Effector memory CD8-positive, alpha-beta T cell (primary cell): ENCODE results near the gene CYP27C1.

Experiments
- ATAC-seq: fragments of 150-1000 bp; cut with Tn5 transposase; replicated peaks from 2 replicates; pipeline ENCODE4 v1.10.0; 2021; ENCODE audit warnings: mild to moderate bottlenecking, moderate library complexity
- DNase-seq, 3 experiments: peaks; one replicate each; pipeline ENCODE4 v3.0.0; 2021
- H3K27ac Mint-ChIP-seq, 2 donors: one replicate each; pipeline ENCODE4 v1.8.0; 2022; ENCODE audit warnings: mild to moderate bottlenecking in 2 of 2, mixed read lengths in 2 of 2, moderate library complexity in 2 of 2
- H3K27me3 Mint-ChIP-seq, 2 donors: one replicate each; pipeline ENCODE4 v1.8.0; 2022; ENCODE audit warnings: mixed read lengths in 2 of 2
- H3K36me3 Mint-ChIP-seq: one replicate; pipeline ENCODE4 v1.8.0; 2022; ENCODE audit warnings: mild to moderate bottlenecking, moderate library complexity, mixed read lengths; ENCODE audit not compliant: insufficient read depth
- H3K4me1 Mint-ChIP-seq, 2 donors: one replicate each; pipeline ENCODE4 v1.8.0; 2022; ENCODE audit warnings: low read depth in 2 of 2, mixed read lengths in 2 of 2
- H3K4me3 Mint-ChIP-seq, 2 donors: one replicate each; pipeline ENCODE4 v1.8.0; 2022; ENCODE audit warnings: mild to moderate bottlenecking in 2 of 2, mixed read lengths in 2 of 2, moderate library complexity in 2 of 2
- H3K9me3 Mint-ChIP-seq, 2 donors: one replicate each; pipeline ENCODE4 v1.8.0; 2022; ENCODE audit warnings: mixed read lengths in 2 of 2

CYP27C1 gene

DNA sequence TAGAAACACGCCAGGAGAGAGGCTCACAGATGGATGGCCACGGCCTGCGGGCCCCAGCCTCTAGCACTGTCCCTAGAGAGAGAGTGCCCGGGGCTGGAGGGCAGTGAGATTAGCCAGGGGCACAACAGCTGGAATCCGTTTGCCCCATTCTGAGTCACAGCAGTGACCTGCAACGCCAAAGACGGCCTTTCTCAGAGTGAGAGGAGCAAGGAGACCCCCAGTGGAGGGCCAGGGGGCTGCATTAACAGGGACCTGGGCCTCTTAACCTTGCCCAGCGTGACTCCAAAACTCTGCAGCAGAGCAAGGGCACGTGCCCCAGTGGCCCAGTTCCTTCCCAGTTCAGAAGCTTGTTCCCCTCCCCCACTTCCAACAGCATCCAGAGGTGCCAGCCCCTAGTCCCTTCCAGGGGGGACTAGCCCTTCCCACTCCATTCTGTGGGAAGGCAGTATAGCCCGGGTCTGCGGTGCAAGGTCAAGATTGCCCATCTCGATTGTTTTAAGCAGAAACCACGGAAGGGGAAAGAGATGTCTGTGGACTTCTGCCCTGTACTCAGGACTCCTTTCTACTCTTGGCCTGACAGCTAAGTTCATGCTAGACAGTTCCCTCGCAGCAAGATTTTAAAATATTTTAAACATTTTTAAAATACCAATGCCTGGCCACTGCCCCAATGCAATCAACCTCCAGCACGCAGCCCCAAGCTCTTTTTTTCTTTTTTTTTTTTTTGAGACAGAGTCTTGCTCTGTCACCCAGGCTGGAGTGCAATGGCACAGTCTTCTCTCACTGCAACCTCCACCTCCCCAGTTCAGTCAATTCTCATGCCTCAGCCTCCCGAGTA is 62.2 kb downstream of the CYP27C1 start:
- peaks cover 2% of the 10 kb centered on the region for H3K36me3 Mint-ChIP-seq
- peaks cover 6 to 47% of the 10 kb centered on the region in 2 donors for H3K27me3 Mint-ChIP-seq
- no peaks in the 10 kb centered on the region for H3K4me1 Mint-ChIP-seq
- H3K4me3 Mint-ChIP-seq: no peak overlapping the region
- H3K9me3 Mint-ChIP-seq: no peaks in the 10 kb centered on the region
- DNase-seq (no peak), ATAC-seq (no peak)
- H3K27ac Mint-ChIP-seq: peak overlapping the region in 1 of 2 donors; percentile 69

DNA sequence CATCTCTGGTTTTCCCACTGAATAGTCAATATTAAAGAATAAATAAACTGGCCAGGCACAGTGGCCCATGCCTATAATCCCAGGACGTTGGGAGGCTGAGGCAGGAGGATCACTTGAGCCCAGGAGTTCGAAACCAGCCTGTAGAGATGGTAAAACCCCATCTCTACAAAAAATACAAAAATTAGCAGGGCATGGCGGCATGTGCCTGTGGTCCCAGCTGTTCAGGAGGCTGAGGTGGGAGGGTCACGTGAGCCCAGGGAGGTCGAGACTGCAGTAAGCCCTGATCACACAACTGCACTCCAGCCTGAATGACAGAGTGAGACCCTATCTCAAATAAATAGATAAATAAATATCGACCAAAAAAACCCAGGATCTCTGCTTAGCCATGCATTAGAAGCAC is 63.0 kb downstream of the CYP27C1 start:
- H3K9me3 Mint-ChIP-seq: no peaks in the 10 kb centered on the region

DNA sequence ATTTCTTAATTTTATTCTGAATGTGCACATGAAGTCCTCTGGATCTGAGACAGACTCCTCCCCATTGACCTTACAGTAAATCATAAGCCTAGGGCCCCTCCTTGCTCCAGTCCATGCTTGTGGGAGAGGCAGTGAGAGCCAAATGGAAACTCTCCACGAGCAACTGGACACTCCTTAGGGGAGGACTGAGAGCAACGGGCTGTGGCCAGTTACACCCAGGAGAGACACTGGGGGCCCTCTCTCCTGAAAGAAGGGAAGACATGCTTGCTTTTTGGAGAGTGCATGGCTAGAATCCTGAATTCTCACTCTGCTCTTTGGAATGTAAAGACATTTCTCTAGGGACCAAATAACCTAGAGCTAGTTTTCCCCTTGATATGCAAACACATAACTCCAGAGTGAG is 64.2 kb downstream of the CYP27C1 start:
- Mint-ChIP-seq H3K27ac (peak overlapping the region; percentile 29 to 53), H3K4me1 (no peaks in the 10 kb centered on the region), H3K27me3 (peaks cover 6 to 41% of the 10 kb centered on the region in 2 donors), H3K36me3 (peaks cover 6% of the 10 kb centered on the region), H3K4me3 (no peak overlapping the region), H3K9me3 (no peaks in the 10 kb centered on the region)
- ATAC-seq (no peak), DNase-seq (no peak)

More for the DNA sequence above, 63.0 kb downstream of the CYP27C1 start:
- ATAC-seq (no peak), DNase-seq (no peak)
- Mint-ChIP-seq H3K27me3 (peaks cover 6 to 47% of the 10 kb centered on the region in 2 donors), H3K4me1 (no peaks in the 10 kb centered on the region), H3K36me3 (peaks cover 2% of the 10 kb centered on the region), H3K27ac (peak overlapping the region in 1 of 2 donors; percentile 69), H3K4me3 (no peak overlapping the region)

DNA sequence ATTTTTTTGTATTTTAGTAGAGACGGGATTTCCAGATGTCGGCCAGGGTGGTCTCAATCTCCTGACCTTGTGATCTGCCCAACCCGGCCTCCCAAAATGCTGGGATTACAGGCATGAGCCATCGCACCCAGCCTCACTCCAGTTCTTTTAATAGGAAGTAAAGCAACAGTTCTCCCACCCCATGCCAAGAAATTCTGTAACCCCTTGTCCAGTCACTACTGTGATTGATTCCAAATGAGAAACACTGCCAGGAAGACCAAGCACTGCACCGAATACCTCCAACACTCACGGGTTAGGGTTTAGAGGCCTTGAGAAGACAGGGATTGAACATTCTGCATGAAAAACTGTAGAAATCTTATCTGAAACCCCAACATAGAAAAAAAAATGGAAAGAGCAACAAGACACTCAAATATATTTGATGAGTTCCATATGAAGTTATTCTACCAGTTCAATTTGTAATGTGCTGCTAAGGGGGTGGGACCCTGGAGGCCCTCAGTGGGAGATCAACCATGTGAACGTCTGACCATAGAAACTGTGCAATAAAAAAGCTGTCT is 65.0 kb downstream of the CYP27C1 start:
- Mint-ChIP-seq H3K27me3 (peaks cover 6 to 36% of the 10 kb centered on the region in 2 donors), H3K4me3 (no peak overlapping the region), H3K9me3 (no peaks in the 10 kb centered on the region), H3K27ac (no peak overlapping the region), H3K4me1 (no peaks in the 10 kb centered on the region), H3K36me3 (peaks cover 6% of the 10 kb centered on the region)
- no peak for ATAC-seq
- no peak for DNase-seq

DNA sequence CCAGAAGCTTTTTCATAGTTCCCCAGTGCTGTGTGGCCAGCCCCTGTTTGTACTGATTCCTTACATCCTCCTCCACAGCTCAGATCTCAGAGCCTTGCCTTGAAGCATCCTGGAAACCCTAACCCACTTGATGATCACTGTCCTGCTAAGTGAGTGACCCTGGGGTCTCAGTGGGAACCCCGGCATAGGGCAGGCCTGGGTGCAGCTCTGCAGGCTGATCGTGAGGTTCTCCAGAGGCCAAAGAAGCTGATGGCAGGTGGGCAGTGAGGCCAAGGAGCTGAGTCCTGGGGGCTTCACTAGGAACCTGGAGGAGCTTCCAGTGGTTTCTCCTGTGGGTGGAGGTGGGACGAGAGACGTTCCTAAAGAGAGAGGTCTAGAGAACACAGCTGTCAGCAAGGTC is 65.7 kb downstream of the CYP27C1 start:
- Mint-ChIP-seq H3K27me3 (peaks cover 6 to 34% of the 10 kb centered on the region in 2 donors), H3K4me3 (no peak overlapping the region), H3K4me1 (no peaks in the 10 kb centered on the region), H3K27ac (no peak overlapping the region), H3K9me3 (no peaks in the 10 kb centered on the region), H3K36me3 (peaks cover 6% of the 10 kb centered on the region)
- ATAC-seq: no peak
- no peak for DNase-seq

DNA sequence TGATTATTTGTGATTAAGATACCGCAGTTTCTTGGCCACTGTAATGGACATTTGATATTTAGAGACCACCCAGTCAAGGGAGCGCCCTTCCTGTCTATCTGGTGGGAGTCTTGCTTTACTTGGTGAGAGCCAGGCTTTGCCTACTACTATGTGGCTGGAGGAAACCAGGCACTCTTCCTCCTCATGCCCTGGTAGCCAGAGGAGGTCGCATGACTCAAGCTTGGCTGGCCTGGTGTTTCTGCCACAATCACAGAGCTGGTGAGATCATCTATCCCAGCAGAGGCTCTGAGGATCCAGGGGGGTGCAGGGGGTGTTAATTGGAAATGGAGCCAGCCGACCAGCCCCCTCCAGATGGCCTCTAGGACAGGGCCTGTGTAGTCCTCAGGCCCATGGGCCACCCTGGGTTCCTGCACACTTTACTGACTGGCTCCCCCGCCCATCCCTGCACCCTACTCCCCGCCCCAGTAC is 66.4 kb downstream of the CYP27C1 start:
- ATAC-seq (no peak), DNase-seq (no peak)
- H3K27ac Mint-ChIP-seq: no peak overlapping the region
- no peaks in the 10 kb centered on the region for H3K9me3 Mint-ChIP-seq
- H3K27me3 Mint-ChIP-seq: peaks cover 0 to 28% of the 10 kb centered on the region in 2 donors
- no peaks in the 10 kb centered on the region for H3K4me1 Mint-ChIP-seq
- H3K36me3 Mint-ChIP-seq: peaks cover 6% of the 10 kb centered on the region
- no peak overlapping the region for H3K4me3 Mint-ChIP-seq

DNA sequence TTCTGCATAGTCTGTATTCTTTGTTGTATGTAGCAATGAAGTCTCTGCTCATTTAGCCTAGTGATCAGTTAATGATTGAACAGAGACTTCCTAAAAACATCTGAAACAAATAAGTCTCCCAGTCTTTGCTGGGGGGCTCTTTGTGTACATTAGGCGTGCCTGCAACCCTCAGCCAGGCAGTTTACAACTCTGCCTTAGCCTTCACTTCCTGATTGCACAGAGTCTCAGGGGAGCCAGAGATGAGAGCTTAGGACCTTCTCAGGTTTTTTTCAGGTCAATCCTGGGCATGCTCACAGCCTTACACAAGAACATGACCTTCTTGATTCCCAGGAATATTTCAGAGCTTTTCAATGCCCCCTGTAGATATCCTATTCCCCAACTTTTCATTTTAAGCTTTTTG is 69.1 kb downstream of the CYP27C1 start:
- H3K4me3 Mint-ChIP-seq: no peak overlapping the region
- no peaks in the 10 kb centered on the region for H3K4me1 Mint-ChIP-seq
- H3K36me3 Mint-ChIP-seq: peaks cover 10% of the 10 kb centered on the region
- DNase-seq: no peak
- no peak overlapping the region for H3K27ac Mint-ChIP-seq
- H3K27me3 Mint-ChIP-seq: peaks cover 0 to 16% of the 10 kb centered on the region in 2 donors
- ATAC-seq: no peak
- no peaks in the 10 kb centered on the region for H3K9me3 Mint-ChIP-seq

DNA sequence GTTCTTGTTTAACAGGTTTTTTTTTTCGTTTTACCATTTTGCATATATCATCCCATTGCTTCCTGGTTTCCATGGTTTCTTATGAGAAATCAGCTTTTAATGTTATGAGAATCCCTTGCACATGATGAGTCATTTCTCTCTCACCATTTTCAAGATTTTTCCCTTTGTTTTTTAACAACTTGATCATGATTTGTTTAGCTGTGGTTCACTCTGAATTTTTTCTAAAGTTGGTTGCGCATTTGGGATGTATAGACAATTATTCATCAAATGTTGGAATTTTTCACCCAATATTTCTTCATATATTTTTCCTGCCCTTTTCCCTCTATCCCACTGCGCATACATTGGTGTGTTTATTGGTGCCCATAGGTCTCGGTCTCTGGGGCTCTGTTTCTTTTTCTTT is 70.7 kb downstream of the CYP27C1 start:
- H3K36me3 Mint-ChIP-seq: peaks cover 8% of the 10 kb centered on the region
- H3K4me3 Mint-ChIP-seq: no peak overlapping the region
- ATAC-seq: no peak
- no peak overlapping the region for H3K27ac Mint-ChIP-seq
- no peak for DNase-seq
- no peaks in the 10 kb centered on the region for H3K4me1 Mint-ChIP-seq
- H3K27me3 Mint-ChIP-seq: no peaks in the 10 kb centered on the region
- H3K9me3 Mint-ChIP-seq: no peaks in the 10 kb centered on the region

DNA sequence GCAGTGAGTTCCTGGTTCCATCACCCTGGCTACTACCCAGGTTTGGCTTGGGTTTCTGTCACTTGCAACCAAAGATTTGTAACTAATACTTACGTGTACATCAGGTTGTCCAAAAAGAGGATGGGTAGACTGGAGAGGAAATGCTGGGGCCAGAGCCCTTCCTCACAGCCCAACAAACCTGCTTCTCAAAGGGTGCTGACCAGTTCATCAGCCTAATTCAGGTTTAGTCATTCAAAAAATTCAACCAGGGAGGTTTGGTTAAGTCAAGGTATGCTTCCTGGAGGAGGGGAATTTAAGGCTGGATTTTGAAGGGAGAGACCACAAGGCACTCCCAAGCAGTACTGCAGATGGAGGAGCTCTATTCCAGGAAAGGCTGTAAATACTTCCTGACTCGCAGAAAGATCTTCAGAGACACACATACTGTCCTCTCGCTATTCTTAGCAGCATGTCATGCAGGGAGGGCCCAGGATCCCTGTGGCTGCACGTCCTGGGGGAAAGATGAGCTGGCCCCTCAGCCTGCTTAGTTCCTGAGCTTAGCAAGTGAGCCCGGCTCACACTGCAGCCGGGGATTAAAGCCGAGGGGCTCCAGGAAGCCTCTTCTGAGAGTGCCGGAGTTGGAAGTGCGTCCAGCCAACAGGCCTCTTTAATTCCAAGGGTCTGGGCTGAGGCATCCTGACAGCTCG is 73.1 kb downstream of the CYP27C1 start:
- no peak overlapping the region for H3K27ac Mint-ChIP-seq
- H3K36me3 Mint-ChIP-seq: peaks cover 8% of the 10 kb centered on the region
- no peaks in the 10 kb centered on the region for H3K4me1 Mint-ChIP-seq
- no peaks in the 10 kb centered on the region for H3K9me3 Mint-ChIP-seq
- DNase-seq (no peak), ATAC-seq (no peak)
- H3K4me3 Mint-ChIP-seq: no peak overlapping the region
- no peaks in the 10 kb centered on the region for H3K27me3 Mint-ChIP-seq

DNA sequence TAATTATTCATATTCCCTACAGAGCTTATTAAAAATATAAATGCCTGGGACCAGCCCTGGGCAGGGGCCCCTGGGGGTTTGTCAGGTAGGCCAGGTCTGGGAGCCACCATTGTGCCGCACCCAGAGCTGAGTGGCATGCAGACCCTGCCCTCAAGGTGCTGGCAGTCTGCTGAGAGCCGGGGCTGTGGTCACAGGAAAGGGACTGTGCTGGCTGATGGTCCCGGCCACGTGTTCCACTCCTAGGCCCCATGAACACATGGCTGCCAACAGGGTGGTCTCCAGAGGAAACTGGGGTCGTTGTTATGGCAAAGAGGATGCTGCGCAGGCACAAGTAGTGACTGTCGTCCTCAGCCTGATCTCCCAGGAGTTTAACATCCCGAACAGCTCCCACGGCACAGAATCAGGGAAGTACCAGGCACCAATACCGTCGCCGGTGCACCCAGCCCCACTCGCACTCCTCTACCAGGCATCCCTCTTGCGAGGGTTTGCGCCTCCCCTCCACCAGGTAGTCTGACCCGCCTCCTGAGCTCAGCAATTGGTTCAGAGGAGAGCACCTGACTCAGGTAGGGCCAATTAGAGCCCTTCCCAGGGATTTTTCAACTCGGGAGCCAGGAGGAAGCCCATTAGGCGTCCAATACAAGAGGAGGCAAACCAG is 73.9 kb downstream of the CYP27C1 start:
- no peak for DNase-seq
- Mint-ChIP-seq H3K27me3 (peaks cover 0 to 7% of the 10 kb centered on the region in 2 donors), H3K36me3 (peaks cover 4% of the 10 kb centered on the region), H3K4me1 (no peaks in the 10 kb centered on the region), H3K9me3 (no peaks in the 10 kb centered on the region), H3K27ac (no peak overlapping the region), H3K4me3 (no peak overlapping the region)
- ATAC-seq: no peak

DNA sequence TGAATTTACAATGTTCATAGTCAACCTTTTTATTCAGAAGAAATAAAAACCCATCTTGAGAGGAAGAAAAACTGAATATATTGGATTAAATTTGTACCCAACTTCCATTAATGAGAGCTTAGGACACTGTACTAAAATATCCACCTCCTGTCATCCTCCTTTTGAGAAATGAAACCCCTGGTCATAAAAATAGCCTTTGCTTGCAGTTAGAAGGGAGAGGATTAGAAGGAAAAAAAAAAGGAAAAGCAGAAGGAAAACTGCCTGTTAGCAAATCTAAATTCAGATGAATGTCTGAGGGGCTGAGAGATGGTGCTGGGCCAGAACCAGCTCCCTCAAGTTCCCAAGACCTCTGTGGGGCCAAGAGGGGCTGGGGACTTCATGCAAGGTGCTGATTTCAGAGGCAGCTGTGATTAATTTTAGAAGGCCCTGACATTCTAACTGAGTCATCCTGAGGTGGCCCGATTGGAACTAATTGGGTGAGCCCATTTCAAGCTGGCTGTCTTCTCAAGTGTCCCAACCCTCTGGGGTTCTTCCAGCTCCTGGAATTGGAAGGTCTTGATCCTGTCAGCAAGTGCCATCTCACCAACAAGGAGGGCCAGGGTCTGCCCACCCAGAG is 74.7 kb downstream of the CYP27C1 start:
- DNase-seq: no peak
- H3K27ac Mint-ChIP-seq: no peak overlapping the region

DNA sequence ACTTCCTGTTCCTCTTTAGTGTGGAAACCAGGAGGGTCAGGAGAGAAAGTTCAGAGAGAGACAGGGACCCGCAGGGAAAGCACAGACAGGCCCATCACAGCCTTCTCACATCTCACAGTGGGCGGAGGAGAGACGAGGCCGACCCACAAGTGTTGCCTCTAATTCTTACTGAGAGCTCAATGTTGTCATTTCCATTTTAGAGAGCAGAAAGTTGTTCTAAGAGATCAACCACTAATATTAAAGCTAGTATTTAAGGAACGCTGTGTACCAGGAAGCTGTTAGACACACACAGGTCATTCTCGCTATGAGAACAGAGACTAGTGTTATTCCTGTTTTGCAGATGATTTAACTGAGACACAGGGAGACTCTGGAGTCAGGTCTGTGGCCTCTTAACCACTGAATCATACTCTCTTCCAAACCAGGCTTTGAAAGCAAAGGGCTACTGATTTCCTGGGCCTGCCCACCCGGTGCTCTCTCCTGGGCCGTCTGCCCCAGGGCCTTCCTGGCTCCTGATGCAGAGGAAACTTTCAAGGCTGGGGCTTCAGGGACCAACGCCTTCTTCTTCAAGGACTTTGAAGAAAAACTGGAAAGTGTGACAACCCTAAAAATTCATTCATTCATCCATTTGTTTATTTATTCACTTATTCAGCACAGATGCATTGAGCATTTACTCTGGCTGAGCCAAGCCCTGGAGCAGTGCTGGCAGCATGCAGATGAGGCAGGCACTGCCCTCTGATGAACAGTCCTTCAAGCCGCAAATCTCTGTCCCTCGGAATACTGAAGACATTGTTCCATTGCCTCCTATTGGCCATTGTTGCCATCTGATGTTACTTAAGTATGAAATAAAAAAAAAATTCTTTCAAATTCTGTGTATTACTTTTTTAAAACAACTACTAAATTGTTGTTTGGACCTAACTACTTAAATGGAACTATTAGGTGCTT is 76.0 kb downstream of the CYP27C1 start:
- Mint-ChIP-seq H3K27me3 (peaks cover 0 to 10% of the 10 kb centered on the region in 2 donors), H3K4me1 (no peaks in the 10 kb centered on the region), H3K9me3 (no peaks in the 10 kb centered on the region), H3K27ac (no peak overlapping the region), H3K36me3 (peaks cover 4% of the 10 kb centered on the region), H3K4me3 (no peak overlapping the region)
- ATAC-seq: no peak
- no peak for DNase-seq

More for the DNA sequence above, 74.7 kb downstream of the CYP27C1 start:
- Mint-ChIP-seq H3K36me3 (peaks cover 4% of the 10 kb centered on the region), H3K4me1 (no peaks in the 10 kb centered on the region), H3K9me3 (no peaks in the 10 kb centered on the region), H3K4me3 (no peak overlapping the region), H3K27me3 (peaks cover 0 to 10% of the 10 kb centered on the region in 2 donors)
- no peak for ATAC-seq
